ENCODE results near the gene AFAP1.
"Not testable (repeated sequence)": the region's sequence is repeated elsewhere in the genome, so short reads cannot be mapped to it uniquely, and the experiment has no call there.

The AFAP1 gene

DNA sequence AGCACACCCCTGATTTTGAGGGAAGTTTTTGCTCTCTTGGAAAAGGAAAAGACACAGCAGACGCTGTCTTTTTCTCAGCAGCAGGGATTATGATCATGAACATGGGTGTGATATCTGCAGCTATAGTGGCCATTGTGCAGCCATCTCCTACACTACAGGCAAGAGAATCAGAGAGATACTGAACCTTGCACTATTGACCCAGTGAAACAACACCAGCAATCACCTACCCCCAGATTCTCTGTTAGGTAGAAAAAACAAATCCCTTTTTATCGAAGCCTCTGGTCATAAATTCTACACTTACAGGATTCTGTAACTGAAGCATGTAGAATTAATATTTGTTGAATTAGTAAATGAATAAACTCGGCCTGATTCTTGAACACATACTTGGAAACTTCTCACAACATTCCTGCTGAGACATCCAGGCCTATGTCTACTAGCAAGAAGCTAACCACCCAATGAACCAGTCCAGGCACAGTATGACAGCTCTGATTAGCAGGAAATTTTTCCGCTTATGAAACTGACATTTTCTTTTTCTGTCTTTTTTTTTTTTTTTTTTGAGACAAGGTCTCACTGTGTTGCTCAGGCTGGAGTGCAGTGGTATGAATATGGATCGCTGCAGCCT lies 5.0 kb upstream of the AFAP1 start:
- no peak for DNase-seq

DNA sequence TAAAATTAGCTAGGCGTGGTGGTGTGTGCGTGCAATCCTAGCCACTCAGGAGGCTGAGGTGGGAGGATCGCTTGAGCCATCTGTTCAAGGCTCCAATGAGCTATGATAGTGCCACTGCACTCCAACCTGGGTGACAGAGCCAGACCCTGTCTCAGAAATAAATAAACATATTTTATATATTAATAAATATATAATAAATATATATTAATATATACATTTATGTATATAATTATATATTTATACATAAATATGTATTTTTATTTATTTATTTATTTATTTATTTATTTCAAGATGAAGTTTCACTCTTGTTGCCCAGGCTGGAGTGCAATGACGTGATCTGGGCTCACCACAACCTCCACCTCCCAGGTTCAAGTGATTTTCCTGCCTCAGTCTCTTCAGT lies 4.0 kb upstream of the AFAP1 start:
- DNase-seq = not testable (repeated sequence)

DNA sequence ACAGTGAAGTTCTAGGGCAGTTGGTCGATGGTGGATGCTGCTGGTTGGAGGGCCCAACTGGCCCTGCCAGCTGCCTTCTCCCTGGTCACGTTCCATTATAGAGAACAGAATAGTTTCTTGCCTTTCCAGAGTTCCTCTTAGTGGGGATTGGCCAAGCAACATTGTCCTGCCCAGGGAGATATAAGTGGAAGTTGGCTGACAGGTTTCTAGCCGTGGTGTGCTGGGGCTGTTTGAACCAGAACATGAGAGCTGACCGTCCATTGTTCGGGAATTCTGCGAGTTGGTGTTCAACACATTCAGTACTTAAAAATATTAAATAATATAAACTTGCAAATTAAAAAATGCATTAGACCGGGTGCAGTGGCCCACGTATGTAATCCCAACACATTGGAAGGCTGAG lies 3.5 kb upstream of the AFAP1 start:
- DNase-seq = no peak

DNA sequence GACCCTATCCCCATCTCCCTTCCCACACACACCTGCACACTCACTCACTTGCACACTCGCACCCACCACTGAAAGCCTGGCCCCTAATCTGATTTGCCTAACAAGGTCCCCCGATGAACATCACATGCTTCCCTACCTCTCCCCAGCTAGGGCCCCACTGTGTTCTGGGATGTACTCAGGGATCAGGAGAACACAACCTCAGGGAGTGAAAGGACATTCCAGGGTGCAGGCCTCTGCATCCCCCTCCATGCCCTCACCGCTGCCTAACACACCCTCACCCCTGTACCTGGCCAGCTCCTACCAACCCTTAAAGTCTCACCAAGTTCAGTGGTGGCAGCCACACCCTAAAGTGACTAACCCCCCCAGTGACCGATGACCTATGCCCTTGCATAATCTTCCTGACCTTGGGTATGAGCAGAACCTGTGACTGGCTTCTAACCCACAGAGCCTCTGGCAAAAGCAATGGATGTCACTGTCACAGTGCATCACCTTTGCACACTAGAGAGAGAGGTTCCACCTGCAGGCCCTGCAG lies 2.4 kb upstream of the AFAP1 start:
- no peak for DNase-seq

DNA sequence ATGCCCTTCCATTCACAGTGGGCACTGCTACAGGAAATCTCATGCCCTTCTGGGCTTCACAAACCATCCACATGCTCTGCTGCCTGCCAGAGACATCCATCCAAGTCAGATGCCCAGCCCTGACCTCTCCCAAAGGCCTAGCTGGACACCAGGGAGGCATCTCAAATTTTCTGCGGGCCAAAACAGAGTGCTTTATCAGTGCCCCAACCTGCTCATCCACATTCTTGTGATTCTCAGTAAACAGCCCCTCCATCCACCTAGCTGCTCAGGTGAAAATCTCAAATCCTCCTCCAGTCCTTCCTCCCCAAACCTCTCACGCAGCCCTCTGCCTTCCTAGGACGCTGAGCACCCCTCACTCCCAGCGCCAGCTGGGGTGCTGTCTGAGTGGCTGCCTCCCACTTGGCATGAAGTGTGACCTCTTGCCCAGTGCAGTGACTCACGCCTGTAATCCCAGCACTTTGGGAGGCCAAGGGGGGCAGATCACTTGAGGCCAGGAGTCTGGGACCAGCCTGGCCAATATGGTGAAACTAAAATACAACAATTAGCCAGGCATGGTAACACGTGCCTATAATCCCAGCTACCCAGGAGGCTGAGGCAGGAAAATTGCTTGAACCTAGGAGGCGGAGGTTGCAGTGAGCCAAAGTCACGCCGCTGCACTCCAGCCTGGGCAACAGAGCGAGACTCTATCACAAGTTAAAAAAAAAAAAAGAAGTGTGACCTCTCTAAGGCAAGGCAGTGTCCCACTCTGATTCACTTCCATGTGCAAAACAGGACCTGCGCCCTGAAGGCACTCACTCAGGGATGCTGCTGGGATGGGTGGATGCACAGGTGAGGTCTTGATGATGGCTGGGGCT lies 1.7 kb upstream of the AFAP1 start:
- DNase-seq = no peak

DNA sequence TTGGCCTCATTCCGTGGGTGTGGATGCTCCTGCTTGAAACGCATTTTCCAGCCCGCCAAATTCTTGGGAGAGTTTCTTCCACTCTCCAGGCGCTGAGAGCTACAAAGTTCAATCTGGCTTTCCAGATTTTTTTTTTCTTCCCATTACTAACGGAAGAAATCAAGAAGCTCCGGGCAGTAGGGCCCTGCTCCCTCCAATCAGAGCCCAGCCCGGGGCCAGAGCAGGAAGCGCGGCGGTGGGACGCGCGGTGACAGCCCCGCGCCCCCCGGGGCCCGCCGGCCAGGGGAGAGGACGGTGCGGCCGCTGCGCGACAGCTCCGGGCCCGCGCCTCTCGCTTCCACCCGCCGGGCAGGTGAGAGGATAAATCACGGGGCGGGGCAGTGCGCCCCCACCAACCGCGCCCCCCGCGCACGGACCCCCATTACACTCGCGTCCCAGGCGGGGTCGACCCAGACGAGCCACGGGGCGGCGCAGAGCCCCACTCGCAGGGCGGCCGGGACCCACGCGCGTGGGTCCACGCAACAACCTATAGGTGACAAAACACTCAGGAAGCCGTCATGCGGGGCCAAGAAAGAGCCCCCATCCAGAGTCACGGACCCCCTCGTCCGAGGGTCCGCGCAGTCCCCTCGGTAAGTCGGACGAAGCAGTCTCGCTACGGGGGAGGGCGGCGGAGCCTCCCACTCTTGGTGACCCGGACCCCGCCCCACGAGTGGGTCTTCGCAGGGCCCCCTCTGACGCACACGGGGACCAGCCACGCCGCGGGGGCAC lies 868 bp downstream of the AFAP1 start:
- no peak for DNase-seq

DNA sequence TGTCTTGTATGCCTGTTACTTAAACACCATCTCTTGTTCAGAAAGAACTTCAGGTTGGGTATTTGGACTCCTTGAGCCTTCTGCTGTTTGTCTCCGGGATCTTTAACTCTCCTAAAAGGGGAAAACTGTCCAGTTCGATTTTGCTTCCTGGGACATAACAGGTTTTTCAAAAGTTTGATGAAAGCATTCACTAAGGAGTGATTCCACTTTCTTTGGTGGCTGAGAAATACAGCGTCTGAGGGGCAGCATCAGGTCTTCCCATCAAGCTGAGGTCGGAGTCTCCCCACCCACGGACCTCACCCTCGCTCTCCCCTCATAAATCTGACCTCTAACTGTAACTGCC lies 1.4 kb downstream of the AFAP1 start:
- DNase-seq = no peak

DNA sequence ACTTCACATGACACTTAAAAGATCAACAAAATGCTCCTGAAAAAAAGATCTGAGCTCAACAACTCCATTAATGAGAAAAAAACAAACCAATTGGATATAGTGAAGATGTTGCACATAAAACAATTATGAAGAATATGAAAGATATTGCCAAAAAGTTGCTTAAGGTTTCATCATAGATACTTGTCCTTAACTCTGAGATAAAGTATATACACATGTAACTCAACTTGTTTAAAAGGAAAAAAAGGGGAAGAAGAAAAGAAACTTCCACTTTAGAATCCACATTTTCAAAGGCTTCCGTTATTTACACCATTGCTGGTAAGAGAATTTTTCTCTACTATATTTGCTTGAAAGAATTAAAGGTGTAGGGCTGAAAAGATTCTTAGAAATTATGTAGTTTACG lies 2.7 kb downstream of the AFAP1 start:
- DNase-seq = no peak

DNA sequence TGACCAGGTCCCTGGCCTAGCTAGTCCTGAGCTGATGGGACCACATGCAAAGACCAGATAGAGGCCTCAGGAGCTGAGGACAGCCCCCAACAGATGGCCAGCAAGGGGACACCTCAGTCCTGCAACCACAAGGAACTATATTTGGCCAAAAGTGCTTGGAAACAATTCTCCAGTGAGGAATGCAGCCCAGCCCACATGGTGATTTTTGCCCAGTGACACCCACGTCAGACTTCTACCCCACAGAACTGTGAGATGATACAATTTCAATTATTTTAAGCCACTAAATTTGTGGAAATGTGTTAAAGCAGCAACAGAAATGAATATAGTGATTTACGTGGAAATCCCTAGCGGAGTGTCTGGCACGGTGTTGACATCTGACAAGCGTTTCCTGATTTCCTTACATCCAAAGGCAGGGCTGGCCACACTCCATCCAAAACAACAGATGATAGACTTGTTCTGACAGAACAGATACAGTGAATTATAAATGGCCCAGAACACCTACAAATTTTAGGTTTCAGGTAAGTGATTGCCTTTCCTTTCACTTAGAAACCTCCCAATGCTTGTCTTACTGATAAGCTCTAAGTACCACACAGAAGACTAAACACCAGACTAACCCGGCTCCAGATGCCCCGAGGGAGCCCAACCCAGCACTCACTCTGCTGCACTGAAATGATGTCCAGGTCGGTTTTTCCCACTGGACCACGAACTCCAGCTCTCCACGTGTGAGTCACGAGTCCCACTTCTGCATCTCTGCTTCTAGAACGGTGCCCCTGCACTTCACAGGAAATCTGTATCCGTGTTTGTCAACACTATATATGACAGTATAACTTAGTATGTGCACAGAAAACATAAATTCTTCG lies 5.8 kb downstream of the AFAP1 start:
- DNase-seq = no peak

DNA sequence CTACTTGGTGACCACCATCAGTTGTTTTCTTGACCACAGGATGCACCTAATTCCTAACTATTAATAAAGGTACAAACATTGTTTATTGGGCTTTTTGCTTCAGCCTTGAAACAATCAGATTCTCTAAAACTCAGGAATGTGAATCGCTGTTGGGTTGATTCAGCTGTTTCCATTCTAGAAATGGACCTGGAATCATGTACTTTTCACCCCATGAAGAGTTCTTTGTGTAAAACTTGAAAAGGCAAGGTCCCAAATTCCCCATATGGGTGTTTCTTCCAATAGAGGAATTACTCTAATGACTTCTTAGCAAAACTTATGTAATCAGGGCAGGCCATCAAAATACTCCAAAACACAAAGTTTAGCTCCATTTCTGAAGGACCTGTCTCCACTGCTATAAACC lies 7.4 kb downstream of the AFAP1 start:
- no peak for DNase-seq

DNA sequence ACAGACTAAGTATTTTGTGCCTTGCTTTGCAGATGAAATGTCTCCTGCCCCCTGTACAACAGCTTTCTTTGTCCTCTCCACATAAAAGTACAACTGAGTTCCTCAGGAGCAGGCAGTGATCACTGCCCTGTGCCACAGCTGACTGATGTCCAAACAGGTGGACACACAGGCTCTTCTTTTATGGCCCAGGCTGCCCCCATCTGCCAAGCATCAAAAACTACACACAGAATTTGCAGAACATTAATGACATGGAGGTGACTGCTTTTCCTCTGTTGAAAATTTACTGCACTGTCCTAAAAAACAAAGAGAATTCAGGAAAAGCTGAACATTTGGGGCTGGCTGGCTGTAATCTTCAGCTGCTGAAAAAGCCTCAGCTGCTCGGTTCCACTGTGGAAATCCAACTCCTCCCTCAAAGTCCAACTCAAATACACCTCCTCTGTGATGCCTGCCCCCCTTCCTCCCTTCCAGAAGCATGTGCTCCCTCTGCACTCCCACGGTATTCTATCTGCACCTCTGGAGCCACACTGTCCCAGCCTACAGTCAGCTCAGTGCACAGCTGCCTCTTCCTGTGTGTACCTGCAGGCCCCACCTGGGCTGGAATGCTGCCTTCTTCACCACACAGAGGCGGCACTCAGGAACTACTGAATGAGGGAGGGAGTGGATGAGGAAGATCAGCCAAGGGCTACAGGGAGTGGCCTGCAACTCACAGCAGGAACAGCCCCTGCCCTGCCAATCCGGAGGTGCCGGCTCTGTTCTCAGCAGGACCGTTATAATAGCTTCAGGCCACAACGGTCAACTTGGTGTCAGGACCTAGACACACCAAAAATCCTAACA lies 10.3 kb downstream of the AFAP1 start:
- no peak for DNase-seq

DNA sequence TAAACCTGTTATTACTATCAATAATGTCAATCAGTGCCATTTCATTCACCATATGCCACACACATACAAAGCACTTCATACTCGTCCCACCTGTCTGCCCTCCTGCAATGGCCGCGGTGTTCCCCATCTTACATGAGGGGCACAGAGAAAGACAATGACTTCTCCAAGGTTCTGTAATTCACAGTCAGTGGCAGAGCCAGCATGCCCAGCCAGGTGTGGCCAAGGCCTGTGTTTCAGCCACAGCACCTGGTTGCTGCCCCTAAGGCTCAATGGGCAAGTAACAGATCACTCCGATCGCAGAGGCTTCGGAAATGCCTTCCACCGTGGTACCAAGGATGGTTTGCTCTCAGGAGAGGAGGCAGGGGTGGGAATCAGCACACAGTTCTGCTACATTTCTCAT lies 10.9 kb downstream of the AFAP1 start:
- no peak for DNase-seq

DNA sequence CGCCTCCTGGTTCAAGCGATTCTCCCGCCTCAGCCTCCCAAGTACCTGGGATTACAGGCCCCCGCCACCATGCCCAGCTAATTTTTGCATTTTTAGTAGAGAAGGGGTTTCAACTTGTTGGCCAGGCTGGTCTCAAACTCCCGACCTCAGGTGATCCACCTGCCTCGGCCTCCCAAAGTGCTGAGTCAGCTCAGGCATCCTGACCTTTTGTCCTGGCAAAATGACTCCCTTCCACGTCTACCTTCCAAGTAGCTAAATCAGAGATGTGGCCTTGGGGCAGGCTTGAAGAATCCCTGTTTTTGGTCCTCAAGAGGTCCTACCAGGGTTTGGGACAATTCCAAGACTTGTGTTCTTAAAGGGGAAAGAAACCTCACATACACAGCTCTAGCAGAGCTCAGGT lies 12.8 kb downstream of the AFAP1 start:
- no peak for DNase-seq

DNA sequence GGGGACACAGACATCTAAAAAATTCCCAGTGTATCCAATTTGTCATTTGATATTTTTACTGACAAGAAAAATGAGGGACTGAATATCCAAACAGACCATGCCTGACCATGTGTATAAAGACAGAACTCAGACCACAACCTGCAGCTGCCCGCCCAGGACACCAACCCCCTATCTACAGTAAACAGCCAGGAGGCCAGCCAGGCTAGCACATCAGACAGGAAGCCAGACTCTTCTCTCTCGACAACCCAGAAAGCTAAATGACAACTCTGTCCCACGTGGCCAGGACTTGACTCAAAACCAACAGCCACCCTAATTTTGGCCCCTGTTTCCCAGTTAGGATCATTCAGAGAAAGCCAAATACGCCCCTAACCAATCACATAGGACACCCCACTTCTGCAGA lies 15.1 kb downstream of the AFAP1 start:
- no peak for DNase-seq

DNA sequence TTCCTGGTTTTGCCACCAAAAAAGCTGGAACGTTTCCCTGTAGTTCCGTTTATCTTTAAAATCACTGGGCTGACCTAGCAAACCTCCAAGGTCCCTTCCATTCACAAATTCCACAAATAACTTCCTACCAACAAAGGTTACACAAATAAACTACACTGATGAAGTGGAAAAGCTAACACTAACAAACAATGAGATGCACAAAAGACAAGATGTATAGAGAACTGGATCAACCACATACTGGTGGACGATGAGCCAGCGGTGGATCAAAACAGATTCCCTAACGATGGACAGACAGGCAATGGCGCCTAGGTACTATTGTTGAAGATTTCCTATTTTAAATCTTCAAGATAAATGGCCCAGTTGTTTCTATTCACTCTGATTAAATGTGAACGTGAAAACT lies 15.5 kb downstream of the AFAP1 start:
- DNase-seq = no peak

DNA sequence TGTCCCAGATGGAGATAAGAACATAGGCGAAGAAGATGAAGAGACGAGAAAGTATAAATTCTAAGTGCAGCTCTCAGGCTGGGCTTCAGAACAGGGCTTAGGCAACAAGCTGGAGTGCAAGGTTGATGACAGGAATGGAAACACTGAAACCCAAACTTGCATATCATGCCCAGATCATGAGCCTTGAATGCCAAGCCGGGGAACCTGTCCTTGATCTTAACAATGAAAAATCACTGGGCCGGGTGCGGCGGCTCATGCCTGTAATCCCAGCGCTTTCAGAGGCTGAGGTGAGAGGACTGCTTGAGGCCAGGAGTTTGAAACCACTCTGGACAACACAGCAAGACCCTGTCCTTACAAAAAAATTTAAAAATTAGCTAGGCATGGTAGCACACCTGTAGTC lies 17.2 kb downstream of the AFAP1 start:
- no peak for DNase-seq

DNA sequence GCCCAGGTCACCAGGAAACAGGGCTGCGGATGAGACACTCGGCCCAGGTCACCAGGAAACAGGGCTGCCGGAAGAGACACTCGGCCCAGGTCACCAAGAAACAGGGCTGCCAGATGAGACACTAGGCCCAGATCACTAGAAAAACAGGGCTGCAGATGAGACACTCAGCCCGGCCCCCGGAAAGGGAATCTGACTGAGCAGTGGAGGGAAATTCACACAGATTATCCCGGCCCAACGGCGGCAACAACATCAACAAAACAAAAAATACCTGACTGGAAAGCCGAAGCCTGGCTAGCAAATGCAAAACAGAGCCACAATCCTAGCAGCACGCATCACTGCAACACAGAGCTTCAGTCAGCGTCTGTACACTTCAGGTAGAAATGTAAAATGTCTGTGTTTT lies 20.7 kb downstream of the AFAP1 start:
- no peak for DNase-seq

DNA sequence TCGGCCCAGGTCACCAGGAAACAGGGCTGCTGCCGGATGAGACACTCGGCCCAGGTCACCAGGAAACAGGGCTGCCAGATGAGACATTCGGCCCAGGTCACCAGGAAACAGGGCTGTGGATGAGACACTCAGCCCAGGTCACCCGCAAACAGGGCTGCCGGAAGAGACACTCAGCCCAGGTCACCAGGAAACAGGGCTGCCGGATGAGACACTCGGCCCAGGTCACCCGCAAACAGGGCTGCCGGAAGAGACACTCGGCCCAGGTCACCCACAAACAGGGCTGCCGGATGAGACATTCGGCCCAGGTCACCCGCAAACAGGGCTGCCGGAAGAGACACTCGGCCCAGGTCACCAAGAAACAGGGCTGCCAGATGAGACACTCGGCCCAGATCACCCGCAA lies 21.5 kb downstream of the AFAP1 start:
- not testable (repeated sequence) for DNase-seq

DNA sequence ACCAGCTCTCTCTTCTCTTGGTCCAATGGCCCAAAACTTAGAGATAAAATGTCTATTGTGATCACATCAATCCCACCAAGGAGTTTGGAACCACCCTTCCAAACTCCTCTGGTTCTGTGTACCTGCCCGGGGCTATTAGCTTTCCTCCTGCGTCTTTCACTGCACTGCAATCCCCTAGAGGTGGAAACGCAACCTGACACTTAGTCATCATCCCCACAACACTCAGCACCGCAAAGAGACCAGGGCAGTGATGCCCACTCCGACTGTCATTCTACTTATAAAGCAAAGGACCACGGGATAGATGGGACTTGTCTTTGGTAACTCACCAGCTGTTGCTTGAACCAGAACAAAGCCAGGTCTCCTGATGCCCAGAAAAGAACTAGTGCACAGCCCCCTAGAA lies 22.0 kb downstream of the AFAP1 start:
- no peak for DNase-seq

DNA sequence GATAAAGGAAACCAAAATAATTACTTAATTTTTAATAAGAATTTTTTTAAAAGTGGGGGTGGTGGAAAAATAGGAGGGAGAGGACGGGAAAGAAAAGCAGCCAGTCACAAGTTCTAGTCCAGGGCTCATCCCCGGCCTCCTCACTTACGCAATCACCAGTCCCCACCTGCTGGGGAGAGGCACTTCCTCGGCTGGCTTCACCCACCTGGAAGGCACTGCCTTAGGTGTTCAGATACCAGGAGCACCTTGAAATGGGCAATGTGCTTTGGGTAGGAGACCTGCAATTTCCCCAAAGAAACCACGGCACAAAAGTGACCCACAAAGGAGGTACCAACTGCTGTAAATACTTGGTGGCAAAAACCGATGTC lies 23.8 kb downstream of the AFAP1 start:
- DNase-seq = no peak

DNA sequence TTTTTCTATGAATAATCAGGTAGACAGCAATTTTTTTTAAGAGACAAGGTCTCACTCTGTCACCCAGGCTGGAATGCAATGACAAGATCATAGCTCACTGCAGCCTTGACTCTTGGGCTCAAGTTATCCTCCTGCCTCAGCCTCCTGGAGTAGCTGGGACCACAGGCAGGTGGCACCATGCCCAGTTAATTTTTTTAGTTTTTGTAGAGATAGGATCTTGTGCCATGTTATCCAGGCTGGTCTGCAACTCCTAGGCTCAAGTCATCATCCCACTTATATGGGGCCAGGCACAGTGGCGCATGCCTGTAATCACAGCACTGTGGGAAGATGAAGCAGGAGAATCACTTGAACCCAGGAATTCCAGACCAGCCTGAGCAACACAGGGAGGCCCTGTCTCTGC lies 26.8 kb downstream of the AFAP1 start:
- DNase-seq = no peak

DNA sequence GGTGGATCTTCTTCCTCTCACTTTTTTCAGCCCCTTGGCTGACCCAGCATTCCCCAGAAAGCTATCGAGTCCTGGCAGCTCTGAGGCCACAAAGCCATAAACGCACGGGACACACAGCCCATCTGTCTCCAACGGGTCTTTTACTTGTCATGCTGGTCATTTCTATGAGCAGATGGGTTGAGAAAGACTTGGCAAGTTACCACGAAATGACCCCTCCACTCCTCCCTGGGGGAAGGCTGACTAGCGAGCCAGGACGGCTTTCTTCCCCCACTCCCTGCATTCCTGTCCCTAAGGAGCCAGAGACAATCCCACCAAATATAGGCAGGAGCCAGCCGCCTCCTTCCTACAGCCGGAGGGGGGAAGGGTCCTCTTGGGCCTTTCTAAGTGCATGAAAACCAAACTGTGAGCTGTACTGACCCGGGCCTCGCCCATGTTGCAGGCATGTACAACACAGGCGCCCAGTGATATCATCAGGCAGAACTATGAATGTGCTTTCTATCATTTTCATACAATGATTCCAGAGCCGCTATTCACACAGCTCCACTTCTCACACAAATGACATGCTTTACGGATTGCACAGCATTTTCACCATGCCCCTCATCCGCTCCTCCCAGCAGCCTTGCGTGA lies 28.6 kb downstream of the AFAP1 start:
- no peak for DNase-seq
